ENCODE data around the gene NRXN3.
A peak's percentile ranks its signal among the peaks of the same experiment; 100 is the strongest.

NRXN3 gene

DNA sequence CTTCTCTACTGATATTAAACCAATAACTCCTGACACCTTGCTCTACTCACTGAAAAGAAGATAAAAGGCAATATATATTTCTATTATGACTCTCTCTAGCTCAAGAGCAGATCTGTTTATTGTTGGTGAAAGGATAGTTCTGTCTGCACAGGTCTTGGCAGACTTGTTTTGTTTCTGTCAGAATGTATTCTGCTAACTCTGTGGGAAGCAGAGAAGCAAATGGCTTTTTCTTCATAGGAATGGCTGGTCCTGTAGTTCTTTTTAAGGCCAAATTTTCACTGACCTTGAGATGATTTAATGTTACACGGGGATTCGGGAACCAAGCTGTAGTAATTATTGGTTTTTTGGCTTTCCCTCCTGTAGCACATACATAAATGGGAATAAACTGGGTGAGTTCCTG is 1529.0 kb downstream of the NRXN3 start:
- H3K27me3 Mint-ChIP-seq (ENCODE audit: low read depth) = no peaks in the 10 kb centered on the region
- no peaks in the 10 kb centered on the region for H3K36me3 Mint-ChIP-seq (ENCODE audit: low read depth)
- H3K4me3 Mint-ChIP-seq = no peak overlapping the region
- H3K9me3 Mint-ChIP-seq = no peaks in the 10 kb centered on the region
- peaks cover 47% of the 10 kb centered on the region for H3K4me1 Mint-ChIP-seq
- peak overlapping the region; percentile 66 to 92 (median 91) for H3K27ac Mint-ChIP-seq
- TF ChIP-seq, protein P1, sequence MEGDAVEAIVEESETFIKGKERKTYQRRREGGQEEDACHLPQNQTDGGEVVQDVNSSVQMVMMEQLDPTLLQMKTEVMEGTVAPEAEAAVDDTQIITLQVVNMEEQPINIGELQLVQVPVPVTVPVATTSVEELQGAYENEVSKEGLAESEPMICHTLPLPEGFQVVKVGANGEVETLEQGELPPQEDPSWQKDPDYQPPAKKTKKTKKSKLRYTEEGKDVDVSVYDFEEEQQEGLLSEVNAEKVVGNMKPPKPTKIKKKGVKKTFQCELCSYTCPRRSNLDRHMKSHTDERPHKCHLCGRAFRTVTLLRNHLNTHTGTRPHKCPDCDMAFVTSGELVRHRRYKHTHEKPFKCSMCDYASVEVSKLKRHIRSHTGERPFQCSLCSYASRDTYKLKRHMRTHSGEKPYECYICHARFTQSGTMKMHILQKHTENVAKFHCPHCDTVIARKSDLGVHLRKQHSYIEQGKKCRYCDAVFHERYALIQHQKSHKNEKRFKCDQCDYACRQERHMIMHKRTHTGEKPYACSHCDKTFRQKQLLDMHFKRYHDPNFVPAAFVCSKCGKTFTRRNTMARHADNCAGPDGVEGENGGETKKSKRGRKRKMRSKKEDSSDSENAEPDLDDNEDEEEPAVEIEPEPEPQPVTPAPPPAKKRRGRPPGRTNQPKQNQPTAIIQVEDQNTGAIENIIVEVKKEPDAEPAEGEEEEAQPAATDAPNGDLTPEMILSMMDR (IDR thresholded peaks at IDR 0.05; ENCODE audit: unreplicated experiment in 3 of 3) = no peak

DNA sequence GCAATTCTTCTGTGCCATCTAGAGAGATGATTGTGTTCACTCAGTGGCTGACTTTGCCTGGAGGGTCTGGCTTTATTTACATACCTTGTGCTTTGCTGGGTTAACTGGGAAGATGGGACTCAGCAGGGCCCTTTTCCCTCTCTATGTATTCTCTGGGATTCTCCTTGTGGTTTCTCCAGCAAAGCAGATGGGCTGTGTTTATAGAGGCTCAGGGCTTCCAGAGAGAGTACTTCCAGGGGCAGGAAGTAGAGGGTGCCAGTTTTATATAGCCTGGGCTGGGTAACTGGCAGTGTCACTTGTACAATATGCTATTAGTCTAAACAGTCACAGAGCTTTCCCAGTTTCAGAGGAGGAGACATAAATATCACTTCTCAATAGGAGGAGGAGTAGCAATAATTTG is 1531.2 kb downstream of the NRXN3 start:
- Mint-ChIP-seq H3K36me3 (ENCODE audit: low read depth) (no peaks in the 10 kb centered on the region), H3K4me1 (peaks cover 54% of the 10 kb centered on the region), H3K27me3 (ENCODE audit: low read depth) (no peaks in the 10 kb centered on the region), H3K27ac (peak overlapping the region in 2 of 3 experiments; percentile 51 to 60), H3K4me3 (no peak overlapping the region), H3K9me3 (no peaks in the 10 kb centered on the region)
- TF ChIP-seq, protein P1 (IDR thresholded peaks at IDR 0.05; ENCODE audit: unreplicated experiment in 3 of 3) = no peak

DNA sequence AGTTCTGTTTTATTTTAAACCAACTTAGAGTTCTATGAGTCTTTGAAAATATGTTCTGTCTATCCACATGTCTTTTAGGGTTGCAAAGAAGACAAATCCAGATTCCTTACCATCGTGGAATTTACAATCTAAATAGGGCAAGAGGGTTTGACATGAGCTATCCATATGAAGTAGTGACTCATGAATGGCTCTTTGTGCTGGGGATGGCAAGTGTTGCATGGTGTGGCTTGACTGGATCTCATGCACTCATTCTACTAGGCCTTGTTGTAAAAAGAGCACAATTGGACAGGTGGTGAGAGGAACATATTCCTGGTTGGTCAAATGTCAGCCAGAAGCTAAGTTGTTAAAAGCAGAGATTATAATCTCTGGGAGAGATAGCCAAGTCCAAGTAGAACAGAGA is 1532.0 kb downstream of the NRXN3 start:
- peaks cover 62% of the 10 kb centered on the region for H3K4me1 Mint-ChIP-seq
- H3K4me3 Mint-ChIP-seq = no peak overlapping the region
- H3K27ac Mint-ChIP-seq = peak overlapping the region in 1 of 3 experiments; percentile 35
- H3K36me3 Mint-ChIP-seq (ENCODE audit: low read depth) = no peaks in the 10 kb centered on the region
- no peaks in the 10 kb centered on the region for H3K9me3 Mint-ChIP-seq
- H3K27me3 Mint-ChIP-seq (ENCODE audit: low read depth) = no peaks in the 10 kb centered on the region
- TF ChIP-seq, protein P1 (IDR thresholded peaks at IDR 0.05; ENCODE audit: unreplicated experiment in 3 of 3) = no peak

DNA sequence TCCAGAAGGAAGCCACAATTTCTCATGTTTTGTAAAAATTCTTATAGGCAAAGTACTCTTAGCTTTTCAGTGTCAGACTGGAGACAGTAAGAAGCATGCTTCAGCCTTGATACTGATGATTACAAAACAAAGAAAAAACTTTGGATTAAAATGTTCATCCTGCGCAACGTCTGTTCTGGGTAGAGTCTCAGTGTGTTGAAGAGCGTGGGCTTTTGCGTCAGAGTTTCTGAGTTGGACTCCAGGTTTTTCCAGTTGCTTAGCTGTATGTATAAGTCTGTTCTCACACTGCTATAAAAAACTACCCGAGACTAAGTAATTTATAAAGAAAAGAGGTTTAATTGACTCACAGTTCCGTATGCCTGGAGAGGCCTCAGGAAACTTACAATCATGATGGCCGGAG is 1533.0 kb downstream of the NRXN3 start:
- Mint-ChIP-seq H3K4me1 (peaks cover 59% of the 10 kb centered on the region), H3K4me3 (no peak overlapping the region), H3K9me3 (no peaks in the 10 kb centered on the region), H3K36me3 (ENCODE audit: low read depth) (no peaks in the 10 kb centered on the region), H3K27ac (no peak overlapping the region), H3K27me3 (ENCODE audit: low read depth) (no peaks in the 10 kb centered on the region)
- TF ChIP-seq, protein P1 (IDR thresholded peaks at IDR 0.05; ENCODE audit: unreplicated experiment in 3 of 3) = no peak

DNA sequence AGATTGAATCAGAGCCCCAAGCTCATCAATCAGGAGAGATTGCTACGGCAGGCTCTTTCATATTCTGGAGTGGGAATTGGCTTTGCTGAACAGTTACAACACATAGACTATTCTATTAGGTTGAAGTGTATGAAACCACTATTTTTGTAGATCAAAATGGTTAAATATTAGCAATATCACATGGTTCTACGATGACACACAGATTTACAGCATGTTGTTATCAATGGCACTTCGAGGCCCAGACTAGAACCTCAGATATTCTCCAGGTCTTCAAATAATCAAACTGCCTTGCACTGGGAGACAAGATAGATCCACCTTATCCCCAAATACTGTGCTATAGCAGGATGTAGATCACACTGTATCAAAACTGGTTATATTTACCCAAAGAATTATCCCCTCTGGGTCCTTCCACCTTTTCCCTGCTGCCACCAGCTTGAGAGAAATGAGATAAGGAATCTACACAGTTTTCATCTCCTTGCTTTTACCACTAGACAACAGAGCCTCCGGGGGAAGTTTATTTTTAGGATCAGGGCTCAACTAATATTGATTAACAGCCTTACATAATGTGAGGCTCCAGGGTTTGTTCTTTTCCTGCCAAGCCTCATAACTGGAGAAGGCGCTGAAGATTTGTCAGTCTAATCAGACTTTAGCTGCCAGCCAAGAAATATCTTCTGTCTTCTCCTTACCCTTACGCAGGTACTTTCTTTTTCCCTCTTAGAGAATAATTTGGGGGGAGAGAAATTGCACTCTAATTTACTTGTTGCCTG is 1534.1 kb downstream of the NRXN3 start:
- TF ChIP-seq, protein P1 (IDR thresholded peaks at IDR 0.05; ENCODE audit: unreplicated experiment in 3 of 3) = no peak
- no peaks in the 10 kb centered on the region for H3K9me3 Mint-ChIP-seq
- no peaks in the 10 kb centered on the region for H3K36me3 Mint-ChIP-seq (ENCODE audit: low read depth)
- no peak overlapping the region for H3K4me3 Mint-ChIP-seq
- peaks cover 56% of the 10 kb centered on the region for H3K4me1 Mint-ChIP-seq
- H3K27ac Mint-ChIP-seq = peak overlapping the region; percentile 68 to 91 (median 82)
- no peaks in the 10 kb centered on the region for H3K27me3 Mint-ChIP-seq (ENCODE audit: low read depth)
